Lung (tissue), 12 donors: ENCODE data around the gene CORO7. TPM values are rescaled to one million over a fixed set of nuclear protein-coding genes. Genes with fewer than 3 reads are reported as not detected.

Source experiments
- ATAC-seq: fragments of 200-7000 bp; cut with Tn5 transposase; one replicate; pipeline ENCODE4 v1.9.1; 2020; ENCODE audit warnings: moderate number of reproducible peaks; ENCODE audit not compliant: insufficient read depth, low FRiP score
- DNase-seq, 3 donors: peaks; one replicate each; pipeline ENCODE4 v3.0.0-alpha.2; 2013 to 2017
- H3K27ac ChIP-seq, 2 donors: one replicate each; pipeline ENCODE4 v1.5.1; 2013; ENCODE audit warnings: mild to moderate bottlenecking in 2 of 2, moderate library complexity in 2 of 2, control low read depth in 1 of 2, inconsistent platforms in 1 of 2, low read depth in 1 of 2, low read length in 1 of 2
- H3K27me3 ChIP-seq, 3 donors: one replicate each; pipeline ENCODE4 v1.5.1; 2013; ENCODE audit warnings: low read length in 2 of 3; ENCODE audit not compliant: control insufficient read depth in 3 of 3, insufficient read depth in 3 of 3
- H3K36me3 ChIP-seq, 4 donors: one replicate each; pipeline ENCODE4 v1.5.1; 2013; ENCODE audit warnings: low read length in 4 of 4, mild to moderate bottlenecking in 1 of 4, moderate library complexity in 1 of 4; ENCODE audit not compliant: control insufficient read depth in 4 of 4, insufficient read depth in 4 of 4
- H3K4me1 ChIP-seq, 5 donors: one replicate each; pipeline ENCODE4 v1.5.1; 2013; ENCODE audit warnings: low read length in 5 of 5, mild to moderate bottlenecking in 2 of 5, moderate library complexity in 1 of 5; ENCODE audit not compliant: control insufficient read depth in 5 of 5, insufficient read depth in 5 of 5
- H3K4me3 ChIP-seq: one replicate; pipeline ENCODE4 v1.5.1; 2013; ENCODE audit warnings: mild to moderate bottlenecking, control low read depth, moderate library complexity
- H3K9ac ChIP-seq, 2 donors: one replicate each; pipeline ENCODE4 v1.5.1; 2013; ENCODE audit warnings: low read length in 2 of 2, control low read depth in 1 of 2; ENCODE audit not compliant: insufficient read depth in 1 of 2
- H3K9me3 ChIP-seq, 4 donors: one replicate each; pipeline ENCODE4 v1.5.1; 2013; ENCODE audit warnings: low read length in 3 of 4, mild to moderate bottlenecking in 1 of 4, moderate library complexity in 1 of 4; ENCODE audit not compliant: control insufficient read depth in 4 of 4, insufficient read depth in 3 of 4
- CTCF ChIP-seq: IDR thresholded peaks from 2 replicates; pipeline ENCODE4 v1.5.1; 2012; ENCODE audit warnings: mild to moderate bottlenecking; ENCODE audit errors: control extremely low read depth, extremely low read depth
- WGBS, 2 donors: extraction: QIAGEN DNeasy Blood & Tissue Kit; methylation state at CpG; one replicate each; pipeline ENCODE4 v1.1.7; 2013; 5-methylcytosine and 5-hydroxymethylcytosine counted together
- polyA plus RNA-seq, 2 donors: library from polyadenylated mRNA; stranded (reverse); fragments of 200-250 nt; gene quantifications; one replicate each; pipeline ENCODE4 v1.2.1, GENCODE V29; 2013
- total RNA-seq, 2 donors: library from RNA; depleted of rRNA in 1 of 2; stranded (reverse); fragments of >200 nt in 1 of 2; gene quantifications; one replicate each; pipeline ENCODE4 v1.2.1, GENCODE V29; 2014 to 2021
- donor health status: control.
- donor health status: control.
- donor health status: Bipolar disorder and iron deficiency.
- donor health status: healthy.
- donor health status: DM: yes; HTN: yes; CAD: no.

Gene CORO7
- total and polyA plus RNA-seq, 4 donors = 27.8 to 86.2 (median 46.1) TPM

GRCh38 chr16:4313563-4314531 lies 102.5 kb downstream of the CORO7 start:
- Histone ChIP-seq H3K27ac (peak overlapping the region in 1 of 2 donors; percentile 21), H3K9ac (no peak overlapping the region), H3K36me3 (no peaks in the 10 kb centered on the region), H3K4me1 (peaks cover 6 to 29% (median 22%) of the 10 kb centered on the region in 5 donors), H3K4me3 (no peak overlapping the region), H3K9me3 (no peaks in the 10 kb centered on the region), H3K27me3 (no peaks in the 10 kb centered on the region)
- 13 to 16% methylated on average over 43 of the region's 43 CpGs for WGBS, 2 donors
- peak; percentile 56 to 73 (median 72) for DNase-seq
- TF ChIP-seq CTCF = peak; percentile 23
- ATAC-seq = peak; percentile 8

GRCh38 chr16:4309833-4310266 lies 106.5 kb downstream of the CORO7 start:
- Histone ChIP-seq H3K4me3 (no peak overlapping the region), H3K27me3 (no peaks in the 10 kb centered on the region), H3K9me3 (no peaks in the 10 kb centered on the region), H3K27ac (peak overlapping the region; percentile 2 to 26), H3K36me3 (no peaks in the 10 kb centered on the region), H3K4me1 (peaks cover 0 to 17% (median 9%) of the 10 kb centered on the region in 5 donors), H3K9ac (no peak overlapping the region)
- WGBS, 2 donors = 36 to 48% methylated on average over 11 of the region's 11 CpGs
- ATAC-seq (no peak), DNase-seq (peak; percentile 54 to 70 (median 60))
- peak; percentile 48 for TF ChIP-seq CTCF

GRCh38 chr16:4309102-4309832 lies 107.1 kb downstream of the CORO7 start:
- DNase-seq (no peak), ATAC-seq (no peak)
- Histone ChIP-seq H3K27ac (peak overlapping the region; percentile 2 to 44), H3K27me3 (no peaks in the 10 kb centered on the region), H3K9me3 (no peaks in the 10 kb centered on the region), H3K4me3 (no peak overlapping the region), H3K9ac (no peak overlapping the region), H3K36me3 (no peaks in the 10 kb centered on the region), H3K4me1 (peaks cover 0 to 13% (median 9%) of the 10 kb centered on the region in 5 donors)
- 91% methylated on average over 14 of the region's 14 CpGs for WGBS, 2 donors
- TF ChIP-seq CTCF = no peak
